OCI-LY1 (cell line): Measurements from ENCODE around the gene GLTPD2.

Experiments used
- CTCF ChIP-seq: fragments of 200-600 bp; sonication (generic), shearing (Covaris generic); IDR thresholded peaks from 2 replicates; pipeline ENCODE4 v1.5.1; 2017; ENCODE audit warnings: mild to moderate bottlenecking, antibody characterized with exemption, low read length, moderate library complexity, mixed read lengths
- EZH2 ChIP-seq: fragments of 200-600 bp; sonication (generic), shearing (Covaris generic); IDR thresholded peaks from 2 replicates; pipeline ENCODE4 v1.8.0; 2017; ENCODE audit warnings: borderline replicate concordance, mixed run types, mild to moderate bottlenecking, antibody characterized with exemption, low read length, moderate library complexity, mixed read lengths

DNA sequence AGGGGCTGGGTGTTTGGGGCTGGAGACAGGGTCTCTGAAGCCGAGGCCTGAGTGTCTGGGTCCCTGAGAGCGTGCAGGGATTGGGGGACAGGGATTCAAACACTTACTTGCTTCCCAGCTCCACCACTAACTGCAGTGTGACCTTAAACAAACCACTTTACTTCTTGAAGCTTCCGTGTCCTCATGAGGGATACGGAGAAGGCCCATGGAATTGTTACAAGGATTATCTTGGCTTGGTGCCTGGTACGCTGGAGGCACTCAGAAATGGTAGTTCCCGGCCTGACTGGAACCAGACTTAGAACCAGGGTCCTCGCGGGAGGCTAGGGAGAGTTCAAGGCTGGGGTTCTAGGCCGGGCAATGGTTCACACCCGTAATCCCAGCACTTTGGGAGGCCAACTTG, 46.1 kb upstream of the GLTPD2 start:
- no peak for TF ChIP-seq CTCF
- TF ChIP-seq EZH2: no peak
